SK-N-SH treated with all-trans-retinoic acid at 6 μM for 48 hours (cell line): ENCODE results near the gene SIN3B.
A peak's percentile ranks its signal among the peaks of the same experiment; 100 is the strongest.

Experiments
- ATAC-seq: fragments of 200-7000 bp; cut with Tn5 transposase; 3 replicates; pipeline ENCODE4 v1.9.1; 2020; ENCODE audit warnings: mild to moderate bottlenecking, moderate library complexity
- BACH2 ChIP-seq: fragments of 250-450 bp; sonication (Bioruptor Pico); IDR thresholded peaks from 2 replicates; pipeline ENCODE4 v1.9.0; 2021; ENCODE audit warnings: mild to moderate bottlenecking, borderline replicate concordance
- CREB5 ChIP-seq: fragments of 250-450 bp; sonication (Bioruptor Pico); IDR thresholded peaks from 2 replicates; pipeline ENCODE4 v1.5.1; 2020; ENCODE audit warnings: low read depth, mild to moderate bottlenecking, moderate library complexity
- CSRNP3 ChIP-seq: fragments of 250-450 bp; sonication (Bioruptor Pico); IDR thresholded peaks from 2 replicates; pipeline ENCODE4 v1.5.1; 2021; ENCODE audit warnings: mild to moderate bottlenecking, moderate library complexity
- ESRRG ChIP-seq: fragments of 250-450 bp; sonication (Bioruptor Pico); IDR thresholded peaks from 2 replicates; pipeline ENCODE4 v1.6.1; 2021; ENCODE audit warnings: mild to moderate bottlenecking
- GLIS3 ChIP-seq: fragments of 250-450 bp; sonication (Bioruptor Pico); IDR thresholded peaks from 2 replicates; pipeline ENCODE4 v1.5.0; 2020; ENCODE audit warnings: mild to moderate bottlenecking, moderate library complexity
- OSR1 ChIP-seq: fragments of 250-450 bp; sonication (Bioruptor Pico); IDR thresholded peaks from 2 replicates; pipeline ENCODE4 v1.8.0; 2022; ENCODE audit warnings: moderate library complexity, mild to moderate bottlenecking, inconsistent platforms
- PATZ1 ChIP-seq: fragments of 250-450 bp; sonication (Bioruptor Pico); IDR thresholded peaks from 2 replicates; pipeline ENCODE4 v1.8.0; 2020; ENCODE audit warnings: mild to moderate bottlenecking, moderate library complexity, borderline replicate concordance
- POU6F1 ChIP-seq: fragments of 250-450 bp; sonication (Bioruptor Pico); IDR thresholded peaks from 2 replicates; pipeline ENCODE4 v1.8.0; 2021; ENCODE audit warnings: low read depth, mild to moderate bottlenecking, moderate library complexity, borderline replicate concordance
- PPARA ChIP-seq: fragments of 250-450 bp; sonication (Bioruptor Pico); IDR thresholded peaks from 2 replicates; pipeline ENCODE4 v1.5.0; 2020; ENCODE audit warnings: mild to moderate bottlenecking, borderline replicate concordance
- RARB ChIP-seq: fragments of 250-450 bp; sonication (Bioruptor Pico); IDR thresholded peaks from 2 replicates; pipeline ENCODE4 v1.8.0; 2021; ENCODE audit warnings: mild to moderate bottlenecking, moderate library complexity
- TSHZ2 ChIP-seq: fragments of 250-450 bp; sonication (Bioruptor Pico); IDR thresholded peaks from 2 replicates; pipeline ENCODE4 v1.5.0; 2020; ENCODE audit warnings: mild to moderate bottlenecking, moderate library complexity
- ZC3H10 ChIP-seq: fragments of 250-450 bp; sonication (Bioruptor Pico); IDR thresholded peaks from 2 replicates; pipeline ENCODE4 v1.5.1; 2021; ENCODE audit warnings: mild to moderate bottlenecking, moderate library complexity
- ZFP3 ChIP-seq: fragments of 250-450 bp; sonication (Bioruptor Pico); IDR thresholded peaks from 2 replicates; pipeline ENCODE4 v1.5.0; 2020; ENCODE audit warnings: mild to moderate bottlenecking, moderate library complexity
- ZNF565 ChIP-seq: fragments of 450-650 bp; formaldehyde crosslinking; conservative IDR thresholded peaks from 2 replicates; pipeline ENCODE4 v1.5.0; 2020; ENCODE audit warnings: low read depth, mild to moderate bottlenecking, moderate library complexity
- ZNF70 ChIP-seq: fragments of 450-650 bp; formaldehyde crosslinking; IDR thresholded peaks from 2 replicates; pipeline ENCODE4 v1.5.0; 2020; ENCODE audit warnings: mild to moderate bottlenecking, moderate library complexity

SIN3B gene

GRCh38 chr19:16917401-16917800 lies 88.2 kb downstream of the SIN3B start:
- no peak for ATAC-seq
- TF ChIP-seq PATZ1 (CRISPR knock-in tag) (no peak), BACH2 (CRISPR knock-in tag) (no peak), PPARA (CRISPR knock-in tag) (no peak), CREB5 (CRISPR knock-in tag) (no peak), ZNF565 (no peak), OSR1 (CRISPR knock-in tag) (no peak), CSRNP3 (no peak), ZNF70 (no peak), POU6F1 (CRISPR knock-in tag) (no peak), TSHZ2 (CRISPR knock-in tag) (no peak), ZC3H10 (no peak), ZFP3 (no peak)

GRCh38 chr19:16919496-16919895 lies 90.3 kb downstream of the SIN3B start:
- no peak for ATAC-seq
- TF ChIP-seq BACH2 (CRISPR knock-in tag) (no peak), ESRRG (CRISPR knock-in tag) (no peak)
- TF ChIP-seq, all 23 proteins: peak for 0

GRCh38 chr19:16920816-16921529 lies 91.8 kb downstream of the SIN3B start:
- peak; percentile 57 for ATAC-seq
- TF ChIP-seq ZNF70, result no peak
- no peak for TF ChIP-seq PATZ1 (CRISPR knock-in tag)
- no peak for TF ChIP-seq GLIS3 (CRISPR knock-in tag)
- TF ChIP-seq POU6F1 (CRISPR knock-in tag), result no peak
- no peak for TF ChIP-seq OSR1 (CRISPR knock-in tag)
- TF ChIP-seq CSRNP3, result no peak
- no peak for TF ChIP-seq PPARA (CRISPR knock-in tag)
- TF ChIP-seq BACH2 (CRISPR knock-in tag), result no peak
- TF ChIP-seq RARB (CRISPR knock-in tag), result no peak
- TF ChIP-seq ESRRG (CRISPR knock-in tag), result no peak
- TF ChIP-seq CREB5 (CRISPR knock-in tag), result no peak
- TF ChIP-seq ZNF565, result no peak
